ENCODE measurements around the gene IGFL1. TPM values are rescaled to one million over a fixed set of nuclear protein-coding genes. Genes with fewer than 3 reads are reported as not detected.
"Not testable (repeated sequence)": the region's sequence is repeated elsewhere in the genome, so short reads cannot be mapped to it uniquely, and the experiment has no call there.

The IGFL1 gene
- total RNA-seq, 1 donor from 2014 or later: not detected

GRCh38 chr19:46221981-46222610, 7.4 kb upstream of the IGFL1 start:
- intact Hi-C loops (cut with micrococcal nuclease): no loop called here

- intact Hi-C loops (cut with micrococcal nuclease): not testable (repeated sequence)
Observed at GRCh38 chr19:46223787-46224186, 5.8 kb upstream of the IGFL1 start.

DNA sequence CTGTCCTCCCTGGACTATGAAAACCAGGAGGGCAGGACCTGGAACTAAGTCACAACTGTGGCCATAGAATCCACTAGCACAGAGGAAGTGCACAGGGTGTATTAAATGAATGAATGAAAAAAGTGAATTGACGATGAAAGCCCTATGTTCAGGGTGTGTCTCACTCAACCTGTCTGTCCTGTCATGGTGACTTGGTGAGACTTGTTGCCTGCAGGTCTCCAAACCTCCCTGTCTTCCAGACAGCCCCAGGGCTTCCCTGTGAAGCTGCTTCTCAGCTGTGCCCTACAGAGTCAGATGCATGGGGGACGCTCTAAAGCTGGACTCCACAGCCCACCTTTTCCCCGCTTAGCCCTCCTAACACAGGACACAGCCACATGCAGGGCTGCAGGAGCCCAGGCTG, 4.8 kb upstream of the IGFL1 start:
- intact Hi-C loops (cut with micrococcal nuclease): no loop called here

DNA sequence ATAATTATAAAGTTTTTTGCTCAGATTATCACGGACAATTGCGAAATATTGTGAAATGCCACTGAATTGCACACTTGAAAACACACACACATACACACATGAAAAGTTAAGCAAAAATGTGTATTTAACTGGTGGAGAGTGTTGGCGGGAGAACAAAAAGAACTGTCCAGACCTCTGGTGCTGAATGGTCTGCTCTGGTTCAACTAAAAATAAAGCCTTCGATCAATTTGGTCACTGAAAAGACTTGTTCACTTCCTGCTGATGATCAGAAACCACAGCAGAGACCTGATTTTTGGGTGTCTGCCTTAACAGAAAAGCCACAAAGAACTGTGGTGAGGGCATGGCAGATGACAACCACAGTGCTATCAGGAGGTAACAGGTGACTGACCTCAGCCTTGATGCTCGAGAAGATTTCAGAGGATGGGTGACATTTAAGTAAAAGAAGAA, 4.0 kb upstream of the IGFL1 start:
- intact Hi-C loops (cut with micrococcal nuclease): no loop called here

- intact Hi-C loops (cut with micrococcal nuclease): no loop called here
Observed at GRCh38 chr19:46226438-46226973, 3.0 kb upstream of the IGFL1 start.

DNA sequence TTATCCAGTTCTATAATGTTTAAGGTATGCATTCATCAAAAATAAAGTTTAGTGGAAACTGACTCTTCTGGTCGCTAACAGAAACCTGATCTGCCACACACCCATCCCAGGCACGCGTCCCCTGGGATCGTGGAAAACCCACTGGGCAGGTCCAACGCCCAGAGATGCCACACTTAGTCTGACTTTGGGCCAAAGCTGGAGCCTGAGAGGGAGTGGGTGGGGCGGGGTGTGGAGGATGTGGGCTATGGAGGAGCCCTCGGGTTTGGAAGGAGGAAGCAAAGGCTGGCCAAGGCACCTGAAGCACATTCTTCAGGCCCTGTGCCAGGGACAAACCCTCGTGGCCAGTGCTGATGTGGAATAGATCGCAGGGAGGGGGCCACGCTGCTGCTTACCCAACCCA, 2.5 kb downstream of the IGFL1 start:
- intact Hi-C loops (cut with micrococcal nuclease): no loop called here

DNA sequence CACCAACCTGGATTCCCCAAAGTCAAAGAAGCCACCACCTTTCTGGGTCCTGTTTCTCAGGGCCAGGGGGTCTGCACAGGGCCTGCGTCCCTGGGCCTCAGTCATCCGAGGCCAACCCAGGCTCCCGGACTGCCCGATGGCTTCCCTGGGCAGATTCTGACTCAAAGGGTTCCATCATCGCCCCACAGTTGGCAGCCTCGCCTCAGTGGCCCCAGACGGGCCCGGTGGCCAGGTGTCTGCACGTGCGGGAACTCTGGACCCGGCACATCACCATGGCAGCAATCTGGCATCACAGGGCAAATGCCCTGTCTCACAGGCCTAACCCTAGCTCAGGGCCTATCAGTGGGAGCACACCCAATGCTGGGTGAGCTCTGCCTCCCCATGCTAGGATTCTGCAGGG, 2.9 kb downstream of the IGFL1 start:
- intact Hi-C loops (cut with micrococcal nuclease): no loop called here

- intact Hi-C loops (cut with micrococcal nuclease): no loop called here
Observed at GRCh38 chr19:46232938-46233621, 3.5 kb downstream of the IGFL1 start.

DNA sequence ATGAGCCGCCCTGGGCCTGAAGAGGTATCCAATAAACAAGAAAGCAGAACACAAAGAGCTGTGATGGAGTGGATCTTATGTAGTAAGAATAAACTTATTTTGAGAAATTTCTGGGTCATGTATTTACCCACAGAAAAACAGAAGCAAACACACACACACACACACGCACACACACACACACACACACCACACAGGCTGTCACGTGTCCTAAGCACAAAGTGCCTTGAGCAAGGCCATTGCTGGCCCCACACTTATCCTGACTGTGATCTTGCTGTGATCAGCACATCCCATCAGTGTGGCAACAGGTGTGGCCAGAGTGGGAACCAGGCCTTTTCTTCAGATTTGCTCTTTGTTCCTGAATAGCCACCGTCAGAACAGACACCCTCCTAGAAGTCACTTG, 4.3 kb downstream of the IGFL1 start:
- intact Hi-C loops (cut with micrococcal nuclease): not testable (repeated sequence)

DNA sequence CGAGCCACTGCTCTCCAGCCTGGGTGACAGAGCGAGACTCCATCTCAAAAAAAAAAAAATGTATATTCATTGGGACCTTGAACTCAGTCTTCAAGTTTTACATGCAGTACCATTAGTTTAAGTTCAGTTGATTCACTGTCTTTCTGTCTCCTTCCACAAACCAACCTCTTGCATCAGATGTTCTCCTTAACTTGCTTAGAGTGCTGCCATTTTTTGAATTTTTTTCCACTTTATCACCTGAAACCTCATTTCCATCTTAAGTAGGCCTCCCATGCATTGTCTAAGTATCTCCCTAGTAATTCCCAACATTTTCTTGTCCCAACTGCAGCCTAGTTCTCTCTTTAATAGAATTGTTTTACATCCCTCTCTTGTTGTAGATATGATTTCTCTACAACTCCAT, 8.6 kb downstream of the IGFL1 start:
- intact Hi-C loops (cut with micrococcal nuclease): not testable (repeated sequence)

DNA sequence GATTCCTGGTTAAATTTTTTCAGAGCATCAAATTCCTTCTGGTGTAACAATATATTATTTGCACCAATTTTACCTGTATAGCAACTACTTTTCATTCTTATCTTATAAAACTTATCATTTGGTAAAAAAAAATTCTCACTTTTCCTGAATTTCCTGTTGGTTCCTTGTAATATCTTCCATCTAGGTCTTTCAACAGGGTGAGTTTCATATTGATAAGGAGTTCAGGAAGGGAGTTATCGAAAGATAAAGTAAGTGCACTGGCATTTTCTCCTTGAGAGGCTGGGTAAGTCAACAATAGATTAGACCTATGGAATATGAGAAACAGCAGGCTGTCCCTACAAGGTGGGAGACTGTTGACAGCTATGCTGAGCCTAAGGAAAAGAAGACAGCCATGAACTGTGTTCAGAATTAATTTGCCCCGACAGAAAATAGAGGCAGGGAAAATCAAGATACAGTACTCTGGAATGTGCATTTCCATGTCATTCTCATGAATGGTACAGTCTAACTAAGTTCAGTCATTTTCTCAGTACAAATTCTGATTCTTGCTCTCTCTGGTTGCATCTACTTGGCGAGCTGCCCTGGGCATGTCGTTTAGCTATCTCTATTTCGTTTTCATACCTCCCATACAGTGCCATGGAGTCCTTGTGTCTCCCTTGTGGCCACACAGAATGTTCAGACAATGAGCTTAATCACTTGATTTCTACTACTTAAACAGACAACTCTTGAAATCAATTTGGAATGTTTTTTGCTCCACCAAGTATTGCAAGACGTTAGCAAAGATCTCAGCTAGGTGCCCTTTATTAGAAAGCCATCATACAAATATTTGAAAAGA, 9.9 kb downstream of the IGFL1 start:
- intact Hi-C loops (cut with micrococcal nuclease): no loop called here

GRCh38 chr19:46240693-46241092, 11.2 kb downstream of the IGFL1 start:
- intact Hi-C loops (cut with micrococcal nuclease): no loop called here

DNA sequence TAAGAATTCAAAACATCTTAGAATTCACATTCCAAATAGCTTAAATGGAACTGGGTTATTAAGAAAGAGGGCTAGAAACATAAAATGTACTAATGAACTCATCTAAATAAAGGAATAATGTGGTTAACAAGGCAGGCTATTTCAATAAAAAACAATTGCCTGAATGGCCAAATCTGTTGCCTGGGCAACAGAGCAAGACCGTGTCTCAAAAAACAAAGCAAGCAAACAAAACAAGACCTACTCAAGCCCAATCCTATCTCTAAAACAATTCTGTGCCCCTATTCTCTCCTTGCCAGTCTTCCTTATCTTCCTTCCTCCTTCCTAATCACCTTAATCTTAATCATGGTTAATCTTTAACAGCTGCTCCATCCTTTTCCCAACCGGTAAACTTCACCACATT, 12.1 kb downstream of the IGFL1 start:
- intact Hi-C loops (cut with micrococcal nuclease): no loop called here

GRCh38 chr19:46243081-46243654, 13.6 kb downstream of the IGFL1 start:
- intact Hi-C loops (cut with micrococcal nuclease): not testable (repeated sequence)

DNA sequence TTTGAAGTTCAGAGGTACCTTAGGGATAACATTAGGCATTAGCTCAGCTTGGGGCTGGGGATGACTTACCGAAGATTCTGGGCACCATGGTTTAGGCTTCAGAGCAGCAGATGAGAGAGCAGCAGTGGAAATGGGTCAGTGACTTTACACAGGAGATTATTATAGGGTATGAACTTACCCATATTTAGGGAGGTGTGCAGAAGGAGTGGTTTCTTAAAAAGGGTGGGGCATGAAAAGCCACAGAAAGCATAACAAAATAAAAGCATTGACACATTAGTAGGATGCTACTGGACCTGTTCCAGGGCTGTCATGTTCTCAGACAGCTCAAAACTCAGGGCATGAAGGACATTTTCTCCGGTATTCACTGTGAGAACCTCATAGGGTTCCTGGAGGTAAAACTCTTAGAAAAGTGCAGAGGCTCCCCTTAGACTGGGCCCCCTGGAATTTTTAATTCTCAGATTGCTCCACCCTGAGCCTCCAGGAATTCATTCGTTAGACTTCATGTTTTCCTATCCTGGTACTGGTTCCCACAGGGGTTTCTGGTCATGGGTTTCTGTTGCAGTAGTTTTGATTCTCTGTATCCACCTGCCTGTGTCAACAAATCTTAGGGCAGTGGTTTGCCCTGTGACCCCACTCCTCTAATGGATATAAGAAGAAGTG, 20.7 kb downstream of the IGFL1 start:
- intact Hi-C loops (cut with micrococcal nuclease): no loop called here

- intact Hi-C loops (cut with micrococcal nuclease): no loop called here
Observed at GRCh38 chr19:46251416-46251815, 21.9 kb downstream of the IGFL1 start.

DNA sequence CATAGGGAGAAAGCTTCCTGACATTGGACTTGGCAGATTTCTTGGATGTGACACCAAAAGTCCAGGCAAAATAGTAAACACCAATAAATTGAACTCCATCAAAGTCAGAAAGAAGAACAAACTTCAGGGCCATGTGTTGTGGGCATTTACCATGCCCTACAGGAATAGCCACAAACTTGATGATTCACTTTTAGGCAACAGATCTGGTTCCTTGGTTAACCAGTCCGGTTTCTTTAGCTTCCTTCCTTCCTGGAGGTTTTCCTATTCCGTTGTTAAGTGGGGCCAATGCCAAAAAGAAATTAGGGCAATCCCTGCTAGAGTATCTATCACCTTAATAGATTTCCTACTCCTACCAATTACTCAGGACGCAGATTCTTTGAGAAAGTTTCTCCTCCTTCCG, 25.2 kb downstream of the IGFL1 start:
- intact Hi-C loops (cut with micrococcal nuclease): no loop called here

DNA sequence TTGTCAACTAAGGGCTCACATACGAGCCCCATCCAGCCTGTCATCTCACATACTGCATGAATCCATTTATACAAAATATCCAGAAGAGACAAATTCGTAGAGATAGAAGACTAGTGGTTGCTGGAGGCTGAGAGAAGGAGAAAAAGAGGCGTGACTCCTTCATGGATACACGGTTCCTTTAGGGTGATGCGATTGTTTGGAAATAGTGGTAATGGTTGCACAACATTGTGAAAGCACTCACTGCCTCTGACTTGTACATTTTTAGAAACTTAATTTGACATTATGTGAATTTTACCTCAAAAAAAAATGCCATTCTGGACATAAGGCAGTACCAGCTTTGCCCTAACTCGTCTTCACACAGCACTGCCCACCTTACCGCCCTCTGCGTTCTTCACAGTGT, 27.3 kb downstream of the IGFL1 start:
- intact Hi-C loops (cut with micrococcal nuclease): no loop called here

- intact Hi-C loops (cut with micrococcal nuclease): loop anchor here (10.0 kb wide), 3 partner anchors 337 to 487 kb away; partner anchors contain the start of gene RSPH6A
Observed at GRCh38 chr19:46261501-46261900, 32.0 kb downstream of the IGFL1 start.

DNA sequence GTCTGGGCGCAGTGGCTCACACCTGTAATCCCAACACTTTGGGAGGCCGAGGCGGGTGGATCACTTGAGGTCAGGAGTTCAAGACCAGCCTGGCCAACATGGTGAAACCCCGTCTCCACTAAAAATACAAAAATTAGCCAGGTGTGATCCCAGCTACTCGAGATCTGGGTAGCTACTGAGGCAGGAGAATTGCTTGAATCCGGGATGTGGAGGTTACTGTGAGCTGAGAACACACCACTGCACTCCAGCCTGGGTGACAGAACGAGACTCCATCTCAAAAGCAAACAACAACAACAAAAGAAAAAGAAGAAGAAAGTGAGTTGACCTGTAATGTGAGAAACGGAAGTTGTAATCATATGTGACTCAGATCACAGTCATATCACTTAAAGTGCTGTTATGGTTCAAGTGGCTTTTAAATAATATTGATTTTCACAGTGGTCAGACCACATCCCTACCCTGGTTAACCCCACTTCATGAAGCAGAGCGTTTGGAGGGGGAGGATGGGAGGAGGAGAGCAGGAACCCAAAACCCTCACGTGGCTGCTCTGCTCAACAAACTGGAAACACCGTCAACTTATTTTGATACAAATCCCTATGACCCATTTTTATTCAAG, 33.2 kb downstream of the IGFL1 start:
- intact Hi-C loops (cut with micrococcal nuclease): loop anchor here (10.0 kb wide), 3 partner anchors 338 to 488 kb away; partner anchors contain the start of gene RSPH6A
